Activated T-cell treated with anti-CD3 and anti-CD28 coated beads, Interleukin-2, amount 50 U/mL, for 1 hour (primary cell): ENCODE measurements around the gene SCARF2.
"Not testable (repeated sequence)": the region's sequence is repeated elsewhere in the genome, so short reads cannot be mapped to it uniquely, and the experiment has no call there.

Experiments
- DNase-seq: peaks from one replicate; pipeline ENCODE4 v3.0.0-alpha.2; 2020

The SCARF2 gene, protein sequence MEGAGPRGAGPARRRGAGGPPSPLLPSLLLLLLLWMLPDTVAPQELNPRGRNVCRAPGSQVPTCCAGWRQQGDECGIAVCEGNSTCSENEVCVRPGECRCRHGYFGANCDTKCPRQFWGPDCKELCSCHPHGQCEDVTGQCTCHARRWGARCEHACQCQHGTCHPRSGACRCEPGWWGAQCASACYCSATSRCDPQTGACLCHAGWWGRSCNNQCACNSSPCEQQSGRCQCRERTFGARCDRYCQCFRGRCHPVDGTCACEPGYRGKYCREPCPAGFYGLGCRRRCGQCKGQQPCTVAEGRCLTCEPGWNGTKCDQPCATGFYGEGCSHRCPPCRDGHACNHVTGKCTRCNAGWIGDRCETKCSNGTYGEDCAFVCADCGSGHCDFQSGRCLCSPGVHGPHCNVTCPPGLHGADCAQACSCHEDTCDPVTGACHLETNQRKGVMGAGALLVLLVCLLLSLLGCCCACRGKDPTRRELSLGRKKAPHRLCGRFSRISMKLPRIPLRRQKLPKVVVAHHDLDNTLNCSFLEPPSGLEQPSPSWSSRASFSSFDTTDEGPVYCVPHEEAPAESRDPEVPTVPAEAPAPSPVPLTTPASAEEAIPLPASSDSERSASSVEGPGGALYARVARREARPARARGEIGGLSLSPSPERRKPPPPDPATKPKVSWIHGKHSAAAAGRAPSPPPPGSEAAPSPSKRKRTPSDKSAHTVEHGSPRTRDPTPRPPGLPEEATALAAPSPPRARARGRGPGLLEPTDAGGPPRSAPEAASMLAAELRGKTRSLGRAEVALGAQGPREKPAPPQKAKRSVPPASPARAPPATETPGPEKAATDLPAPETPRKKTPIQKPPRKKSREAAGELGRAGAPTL

DNA sequence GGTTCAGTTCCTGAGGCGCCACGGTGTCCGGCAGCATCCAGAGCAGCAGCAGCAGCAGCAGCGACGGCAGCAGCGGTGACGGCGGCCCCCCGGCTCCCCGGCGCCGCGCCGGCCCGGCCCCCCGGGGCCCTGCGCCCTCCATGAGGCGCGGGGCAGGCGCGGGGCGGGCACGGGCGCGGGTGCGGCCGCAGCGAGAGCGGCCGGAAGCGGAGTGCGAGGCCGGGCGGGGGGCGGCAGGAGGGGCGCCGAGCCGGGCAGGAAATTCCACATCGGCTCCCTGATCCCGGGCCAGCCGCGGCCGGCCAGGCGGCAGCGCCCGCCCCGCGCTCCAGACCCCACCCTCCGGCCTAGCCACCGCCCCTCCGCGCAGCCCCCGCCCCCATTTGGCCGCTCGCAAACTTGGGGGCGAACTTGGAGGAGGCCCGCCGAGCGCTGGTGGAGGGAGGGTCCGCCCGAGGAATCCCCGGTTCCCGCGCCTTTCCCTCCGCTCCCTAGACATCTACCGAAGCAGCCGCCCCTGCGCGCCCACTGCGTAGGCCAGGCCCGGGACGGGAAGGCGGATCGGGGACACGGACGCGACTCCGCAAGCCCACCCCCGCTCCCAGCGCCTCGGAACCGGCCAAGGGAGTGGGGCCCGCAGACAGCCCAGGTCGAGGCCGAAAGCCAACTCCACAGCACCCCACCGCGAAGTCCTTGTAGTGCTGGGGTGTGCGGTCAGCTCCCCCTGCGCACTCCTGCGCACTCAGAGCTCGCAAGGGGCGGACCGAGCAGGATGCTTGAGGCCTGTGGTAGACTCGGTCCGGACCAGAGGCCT is at the start of gene SCARF2:
Gene SCARF2, minus strand, starts transcription at position 213 of the 814 bp plus-strand sequence. Its CDS starts 71 bp downstream, at position 142.
- DNase-seq, result no peak

DNA sequence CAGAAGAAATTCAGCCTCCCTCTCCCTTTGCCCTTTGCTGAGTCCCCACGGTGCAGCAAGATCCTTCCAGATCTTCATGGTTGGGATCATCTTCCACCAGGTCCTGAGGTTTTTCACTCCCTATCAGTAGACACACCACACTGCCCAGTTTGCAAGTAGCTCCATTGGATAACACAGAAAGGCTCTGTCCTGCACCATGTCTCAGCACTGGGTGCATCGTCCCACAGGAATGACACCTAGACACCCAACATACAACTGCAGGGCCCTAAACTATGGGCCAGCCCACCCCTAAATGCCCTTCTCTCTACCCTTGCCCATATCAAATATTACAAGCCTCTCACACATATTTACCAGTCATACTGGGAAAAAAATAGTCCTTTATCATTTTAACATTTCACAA is 48.6 kb upstream of the SCARF2 start:
- DNase-seq, result no peak

DNA sequence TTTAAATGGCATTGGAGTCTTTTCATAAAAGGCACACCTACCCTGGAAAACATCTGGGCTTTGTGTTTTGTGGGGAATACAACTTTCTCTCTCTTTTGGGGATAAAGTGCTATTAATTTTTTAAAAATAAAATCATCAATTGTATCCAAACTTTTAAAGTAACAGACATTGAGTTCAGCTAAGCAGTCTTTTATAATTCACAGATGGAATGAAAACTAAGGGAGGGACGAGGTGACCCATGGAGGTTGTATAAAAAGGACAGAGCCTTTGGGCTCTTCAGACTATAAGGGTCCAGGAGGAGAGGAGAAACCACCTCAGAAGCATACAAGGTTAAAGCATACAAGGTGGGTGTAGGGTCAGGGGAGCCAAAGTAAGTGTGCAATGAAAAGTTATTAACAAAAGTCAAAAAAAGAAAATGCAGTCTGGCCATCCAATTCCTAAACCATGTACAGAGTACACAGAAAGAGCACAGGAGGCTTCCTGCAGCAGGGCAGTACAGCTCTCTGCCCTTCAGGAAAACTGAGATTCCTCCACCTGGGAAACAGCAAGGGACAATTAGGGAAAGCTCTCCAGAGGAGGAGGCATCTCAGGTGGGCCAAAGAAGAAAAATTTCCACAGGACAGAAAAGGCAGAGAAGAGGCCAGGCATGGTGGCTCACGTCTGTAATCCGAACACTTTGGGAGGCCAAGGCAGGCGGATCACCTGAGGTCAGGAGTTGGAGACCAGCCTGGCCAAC is 47.5 kb upstream of the SCARF2 start:
- DNase-seq, result no peak

DNA sequence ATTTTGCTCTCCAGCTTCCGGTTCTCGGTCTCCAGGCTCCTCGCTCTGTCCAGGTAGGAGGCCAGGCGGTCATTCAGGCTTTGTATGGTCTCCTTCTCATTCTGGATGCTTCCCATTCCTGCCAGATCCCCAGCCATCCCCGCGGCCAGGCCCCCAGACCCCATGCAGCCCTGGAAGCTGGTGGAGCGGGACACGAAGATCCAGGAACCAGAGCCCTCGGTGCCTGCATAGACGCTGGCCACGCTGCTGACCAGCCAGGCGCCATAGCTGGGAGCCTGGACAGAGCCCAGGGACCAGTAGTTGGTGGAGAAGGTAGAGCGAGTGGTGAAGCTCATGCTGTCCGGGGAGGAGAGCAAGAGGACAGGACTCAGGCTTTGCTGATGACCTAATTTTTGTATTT is 46.1 kb upstream of the SCARF2 start:
- no peak for DNase-seq

DNA sequence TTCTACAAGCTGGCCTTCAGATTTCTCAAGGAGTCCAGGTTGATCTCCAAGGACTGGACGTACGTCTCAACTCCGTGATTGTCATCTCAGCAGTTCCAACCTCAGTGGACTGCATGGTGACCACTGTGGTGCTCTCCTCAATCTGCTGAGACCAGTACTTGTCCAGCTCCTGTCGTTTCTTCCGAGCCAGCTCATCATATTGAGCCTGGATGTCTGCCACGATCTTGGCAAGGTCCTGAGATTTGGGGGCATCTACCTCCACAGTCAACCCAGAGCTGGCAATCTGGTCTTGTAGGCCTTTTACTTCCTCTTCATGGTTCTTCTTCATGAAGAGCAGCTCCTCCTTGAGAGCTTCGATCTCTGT is 45.5 kb upstream of the SCARF2 start:
- DNase-seq, result not testable (repeated sequence)

DNA sequence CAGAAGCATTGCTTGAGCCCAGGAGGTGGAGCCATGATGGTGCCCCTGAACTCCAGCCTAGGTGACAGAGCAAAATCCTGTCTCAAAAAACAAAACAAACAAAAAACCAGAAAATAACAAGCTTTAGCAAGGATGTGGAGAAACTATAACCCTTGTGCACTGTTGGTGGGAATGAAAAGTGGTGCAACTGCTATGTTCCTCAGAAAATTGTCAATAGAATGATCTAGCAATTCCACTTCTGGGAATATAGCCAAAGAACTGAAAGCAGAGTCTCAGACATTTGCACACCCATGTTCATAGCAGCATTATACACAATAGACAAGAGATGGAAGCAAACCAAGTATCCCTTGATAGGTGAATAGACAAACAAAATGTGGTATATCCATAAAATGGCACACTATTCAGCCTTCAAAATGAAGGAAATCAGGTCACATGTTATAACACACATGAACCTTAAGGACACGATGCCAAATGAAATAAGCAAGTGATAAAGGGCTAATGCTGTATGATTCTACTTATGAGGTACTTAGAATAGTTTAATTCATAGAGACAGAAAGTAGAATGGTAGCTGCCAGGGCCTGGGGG is 42.1 kb upstream of the SCARF2 start:
- no peak for DNase-seq

DNA sequence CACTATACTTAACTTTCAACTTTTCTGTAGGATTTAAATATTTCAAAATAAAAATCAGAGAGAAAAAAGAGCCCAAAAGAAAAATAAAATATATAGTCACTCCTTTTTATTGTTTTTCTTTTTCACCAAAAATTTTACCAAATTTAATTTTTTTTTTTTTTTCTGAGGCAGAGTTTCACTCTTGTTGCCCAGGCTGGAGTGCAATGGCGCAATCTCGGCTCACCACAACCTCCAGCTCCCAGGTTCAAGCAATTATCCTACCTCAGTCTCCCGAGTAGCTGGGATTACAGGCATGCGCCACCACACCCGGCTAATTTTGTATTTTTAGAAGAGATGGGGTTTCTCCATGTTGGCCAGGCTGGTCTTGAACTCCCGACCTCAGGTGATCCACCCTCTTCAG is 40.4 kb upstream of the SCARF2 start:
- DNase-seq, result not testable (repeated sequence)

DNA sequence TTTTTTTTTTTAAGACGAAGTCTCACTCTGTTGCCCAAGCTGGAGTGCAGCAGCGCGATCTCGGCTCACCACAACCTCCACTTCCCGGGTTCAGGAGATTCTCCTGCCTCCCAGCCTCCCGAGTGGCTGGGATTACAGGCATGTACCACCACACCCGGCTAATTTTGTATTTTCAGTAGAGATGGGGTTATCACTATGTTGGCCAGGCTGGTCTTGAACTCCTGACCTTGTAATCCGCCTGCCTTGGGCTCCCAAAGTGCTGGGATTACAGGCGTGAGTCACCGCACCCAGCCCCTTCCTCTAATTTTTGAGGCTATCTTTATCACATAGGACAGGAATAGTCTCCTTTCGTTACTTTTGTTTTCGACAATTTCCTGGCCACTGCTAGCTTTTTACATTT is 37.9 kb upstream of the SCARF2 start:
- not testable (repeated sequence) for DNase-seq

DNA sequence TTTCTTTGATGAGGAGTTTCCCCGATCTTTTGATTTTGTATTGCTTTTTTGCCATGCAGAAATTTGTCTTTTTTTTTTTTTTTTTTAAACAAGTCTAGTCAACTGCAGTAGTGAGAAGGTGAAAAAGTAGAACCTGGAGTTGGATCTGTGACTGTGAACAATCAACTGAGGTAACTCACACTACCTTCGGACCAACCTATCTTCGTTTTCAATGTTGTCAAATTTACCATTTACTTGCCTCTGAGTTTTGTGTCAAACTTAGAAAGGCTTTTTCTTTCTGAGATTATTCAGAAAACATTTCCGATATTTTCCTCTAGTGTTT is 37.5 kb upstream of the SCARF2 start:
- DNase-seq, result no peak

DNA sequence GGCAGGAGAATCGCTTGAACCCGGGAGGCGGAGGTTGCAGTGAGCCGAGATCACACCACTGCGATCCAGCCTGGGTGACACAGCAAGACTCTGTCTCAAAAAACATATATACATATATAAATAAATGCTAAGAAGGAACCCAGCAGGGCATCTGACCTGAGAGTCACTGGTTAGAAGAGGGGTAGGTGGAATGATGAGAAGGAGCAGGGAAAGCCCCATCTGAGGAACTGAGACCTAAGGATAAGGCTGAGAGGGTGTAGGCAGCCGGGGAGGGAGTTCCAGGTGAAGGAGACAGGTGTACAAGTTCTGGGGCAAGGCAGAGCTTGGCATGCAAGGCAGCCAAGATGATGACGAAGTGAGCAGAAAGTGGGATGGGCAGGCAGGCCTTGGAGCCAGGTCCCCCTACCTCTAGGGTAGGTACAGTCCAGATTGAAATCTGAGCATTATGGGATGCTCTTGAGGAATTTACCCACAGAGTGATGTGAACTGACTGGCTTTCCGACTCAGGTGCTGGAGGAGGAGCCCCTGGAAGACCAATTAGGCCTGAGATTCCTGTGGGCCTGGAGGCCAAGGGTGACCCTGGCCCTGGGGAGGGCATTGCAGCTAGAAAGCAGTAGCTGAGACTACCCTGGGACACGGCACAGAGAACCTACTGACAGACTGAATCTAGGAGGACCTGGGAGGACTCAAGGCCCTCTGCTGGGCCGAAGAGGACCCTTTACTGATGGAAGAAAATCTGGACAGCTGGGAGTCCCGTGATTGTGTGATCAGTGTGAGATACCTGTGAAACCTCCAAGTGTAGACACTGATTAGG is 35.2 kb upstream of the SCARF2 start:
- no peak for DNase-seq

DNA sequence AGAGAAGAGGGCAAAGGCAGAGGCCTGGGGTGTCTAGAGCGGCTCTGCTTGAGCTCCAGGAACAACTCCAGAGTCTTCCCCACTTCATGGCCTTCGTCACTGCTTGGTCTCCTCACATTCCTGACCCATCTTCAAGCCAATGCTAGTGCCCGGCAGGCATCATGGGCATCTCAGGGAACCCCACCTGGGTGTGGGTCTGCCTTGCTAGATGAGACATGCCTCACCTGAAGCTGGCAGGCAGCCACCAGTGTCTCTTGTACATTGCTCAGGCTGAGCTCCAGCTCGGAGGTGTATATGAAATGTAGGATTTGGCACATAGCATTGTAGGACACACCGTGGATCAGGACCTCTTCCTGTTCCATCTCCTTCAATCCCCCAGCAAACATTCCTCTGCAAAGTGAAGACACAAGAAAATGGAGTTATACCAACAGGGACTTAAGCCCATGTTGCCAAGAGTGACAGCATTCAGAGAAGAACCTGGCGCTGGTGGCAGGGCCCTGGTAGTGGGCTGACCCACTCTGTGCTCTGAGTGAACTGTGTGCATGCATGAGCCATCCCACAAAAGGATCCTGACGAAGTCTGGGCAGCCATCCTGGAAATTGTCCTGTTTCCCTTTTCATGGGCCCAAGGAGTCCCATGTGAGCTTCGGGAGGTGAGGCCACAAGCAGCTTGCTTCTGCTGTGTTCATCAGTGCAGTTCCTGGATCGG is 33.7 kb upstream of the SCARF2 start:
- no peak for DNase-seq

DNA sequence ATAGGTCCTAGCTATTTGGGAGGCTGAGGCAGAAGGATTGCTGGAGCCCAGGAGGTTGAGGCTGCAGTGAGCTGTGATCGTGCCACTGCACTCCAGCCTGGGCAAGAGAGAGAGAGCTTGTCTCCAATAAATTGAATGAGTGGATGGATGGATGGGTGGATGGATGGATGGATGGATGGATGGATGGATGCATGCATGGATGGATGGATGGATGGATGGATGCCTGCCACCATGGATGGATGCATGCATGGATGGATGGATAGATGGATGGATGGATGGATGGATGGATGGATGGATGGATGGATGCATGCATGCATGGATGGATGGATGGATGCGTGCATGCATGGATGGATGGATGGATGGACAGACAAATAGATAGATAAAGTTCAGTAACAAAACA is 32.9 kb upstream of the SCARF2 start:
- DNase-seq, result not testable (repeated sequence)

DNA sequence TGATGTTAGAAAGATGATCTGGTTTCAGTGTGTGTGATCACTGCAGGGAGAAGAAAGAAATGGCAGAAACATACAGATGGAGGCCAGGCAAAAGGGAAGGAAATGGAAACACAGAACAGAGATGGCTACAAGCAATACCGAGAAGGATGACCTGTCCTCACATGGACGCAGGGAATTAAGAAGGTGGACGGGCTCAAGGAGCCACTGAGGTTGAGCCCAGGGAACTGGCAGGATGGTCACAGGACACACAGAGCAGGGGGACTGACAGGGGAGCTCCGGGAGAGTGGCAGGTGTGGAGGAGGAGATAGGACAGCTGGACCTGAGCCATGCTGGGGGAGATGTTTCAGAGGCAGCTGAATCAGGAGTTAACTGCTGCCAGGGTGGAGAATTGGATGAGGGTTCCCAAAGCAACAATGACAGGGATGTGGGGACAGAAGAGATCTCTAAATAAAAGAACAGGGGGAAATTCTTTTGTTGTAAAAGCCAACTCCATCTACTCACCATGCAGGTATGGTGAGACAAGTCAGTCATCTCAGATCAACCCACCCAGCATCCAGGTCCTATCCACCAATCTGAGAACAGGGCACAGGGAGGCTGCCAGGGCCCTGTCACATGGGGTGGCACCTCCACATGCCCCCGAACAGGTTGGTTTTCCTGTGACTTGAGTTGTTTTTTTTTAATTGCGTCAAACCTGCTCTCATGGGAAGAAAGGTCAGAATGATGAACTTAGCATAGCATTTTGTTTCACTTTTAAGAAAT is 31.7 kb upstream of the SCARF2 start:
- DNase-seq, result no peak

DNA sequence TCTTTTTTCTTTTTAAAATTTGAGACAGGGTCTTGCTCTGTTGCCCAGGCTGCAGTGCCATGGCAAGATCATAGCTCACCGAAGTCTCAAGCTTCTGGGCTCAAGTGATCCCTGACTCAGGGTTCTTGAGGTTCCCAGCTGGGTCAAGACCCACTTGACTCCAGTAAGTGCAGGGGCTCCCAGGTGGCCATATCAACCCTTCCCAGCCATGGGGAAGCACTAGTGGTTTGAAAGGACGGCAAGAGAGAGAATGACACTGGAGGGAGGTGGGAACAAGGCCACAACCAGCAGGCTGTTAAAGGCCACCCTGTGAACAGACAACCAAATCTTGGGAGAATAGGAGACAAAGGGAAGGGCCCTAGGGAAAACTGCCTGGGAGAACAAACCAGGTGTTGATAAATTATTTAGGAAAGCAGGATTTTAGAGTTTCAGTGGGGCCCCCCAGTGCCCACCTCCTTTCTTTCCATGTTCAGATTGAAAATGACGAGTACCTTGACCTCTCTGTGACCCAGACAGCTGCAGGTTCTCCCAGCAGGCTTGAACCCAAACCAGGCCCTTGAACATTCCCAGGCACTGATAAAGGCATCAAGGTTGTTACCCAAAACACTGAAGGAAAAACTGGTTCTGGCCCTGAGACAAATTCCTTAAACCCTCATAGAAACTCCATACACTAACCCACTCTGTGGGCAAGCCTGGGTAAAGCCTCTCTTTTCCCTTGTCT is 29.2 kb upstream of the SCARF2 start:
- DNase-seq, result no peak

DNA sequence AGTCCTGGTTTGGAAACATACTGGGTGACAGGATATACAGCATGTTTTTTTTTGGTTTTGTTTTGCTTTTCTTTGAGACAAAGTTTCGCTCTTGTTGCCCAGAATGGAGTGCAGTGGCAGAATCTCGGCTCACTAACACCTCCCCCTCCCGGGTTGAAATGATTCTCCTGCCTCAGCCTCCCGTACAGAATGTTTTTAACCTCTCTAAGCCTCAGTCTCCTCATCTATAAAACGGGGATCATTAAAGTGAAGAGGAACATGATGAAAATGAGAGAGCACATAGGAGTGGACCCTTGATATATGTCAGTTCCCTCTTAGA is 28.1 kb upstream of the SCARF2 start:
- DNase-seq, result no peak

DNA sequence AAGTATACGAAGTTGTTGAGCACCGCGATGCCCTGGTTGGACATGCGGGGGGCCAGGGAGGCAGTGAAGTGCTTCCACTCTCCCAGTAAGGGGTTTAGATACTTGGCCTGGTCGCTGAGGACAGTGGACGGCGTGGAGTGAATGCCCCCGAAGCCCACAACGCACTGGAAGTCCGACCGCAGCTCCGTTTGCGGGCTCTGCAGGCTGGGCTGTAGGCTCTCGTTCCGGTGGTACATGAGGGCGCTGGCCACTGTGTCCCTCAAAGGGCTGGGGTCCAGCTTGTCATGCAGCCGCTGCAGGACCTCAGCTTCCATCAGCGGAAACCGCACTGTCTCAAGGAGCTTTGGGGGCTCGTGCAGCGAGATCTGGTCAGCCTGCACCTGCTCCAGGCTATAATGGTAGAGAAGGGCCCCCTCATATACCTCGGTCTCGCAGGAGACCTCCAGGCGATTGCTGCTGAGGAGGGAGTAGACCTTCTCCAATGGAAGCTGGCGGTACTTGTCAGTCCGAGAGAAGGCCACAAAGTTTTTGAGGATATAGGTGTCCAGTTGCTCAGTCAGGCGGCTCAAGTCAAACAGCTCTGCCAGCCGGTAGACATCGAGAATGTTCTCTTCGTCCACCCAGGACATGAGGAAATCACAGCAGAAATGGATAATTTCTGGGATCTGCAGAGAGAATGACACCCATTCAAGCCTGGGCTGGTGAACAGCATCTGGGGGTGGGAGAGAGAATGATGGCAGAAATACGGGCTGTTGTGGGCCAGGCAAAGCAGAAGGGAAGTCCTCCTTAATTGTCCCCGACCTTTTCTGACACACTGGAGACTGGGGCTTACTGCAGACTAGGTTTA is 27.5 kb upstream of the SCARF2 start:
- no peak for DNase-seq

DNA sequence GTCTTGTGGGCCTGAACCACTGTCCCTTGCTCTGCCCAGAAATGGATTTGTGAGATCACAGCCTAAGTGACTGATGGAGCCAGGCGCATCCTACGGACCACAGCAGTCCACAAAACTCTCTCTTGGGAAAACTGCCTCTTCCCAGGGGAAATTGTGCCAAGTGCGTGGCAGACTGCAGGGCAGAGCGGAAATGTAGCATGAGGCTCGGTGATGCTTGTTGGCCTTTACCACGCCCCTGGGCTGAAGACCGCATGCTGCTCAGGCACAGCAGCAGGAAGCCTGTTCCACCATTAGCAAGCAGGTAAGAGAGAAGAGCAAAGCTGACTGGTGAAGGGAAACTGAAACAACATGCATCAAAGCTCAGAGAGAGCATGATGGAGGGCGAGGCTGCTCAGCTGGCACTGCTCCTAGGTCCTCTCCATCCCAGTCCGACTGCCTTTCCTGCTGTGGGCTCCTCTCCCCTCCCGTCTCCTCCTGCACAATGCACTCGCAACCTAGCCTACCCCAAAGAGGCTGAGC is 26.5 kb upstream of the SCARF2 start:
- DNase-seq, result peak; percentile 49
